Measurements from ENCODE around the gene LRCH1. TPM values are rescaled to one million over a fixed set of nuclear protein-coding genes. Genes with fewer than 3 reads are reported as not detected.

LRCH1 gene
- total and polyA plus RNA-seq, 10 of the 15 experiments (the other 5 are each of a cell fraction or from before 2014, with no cell fraction given), result 5.3 to 48.9 (median 14.4) TPM

DNA sequence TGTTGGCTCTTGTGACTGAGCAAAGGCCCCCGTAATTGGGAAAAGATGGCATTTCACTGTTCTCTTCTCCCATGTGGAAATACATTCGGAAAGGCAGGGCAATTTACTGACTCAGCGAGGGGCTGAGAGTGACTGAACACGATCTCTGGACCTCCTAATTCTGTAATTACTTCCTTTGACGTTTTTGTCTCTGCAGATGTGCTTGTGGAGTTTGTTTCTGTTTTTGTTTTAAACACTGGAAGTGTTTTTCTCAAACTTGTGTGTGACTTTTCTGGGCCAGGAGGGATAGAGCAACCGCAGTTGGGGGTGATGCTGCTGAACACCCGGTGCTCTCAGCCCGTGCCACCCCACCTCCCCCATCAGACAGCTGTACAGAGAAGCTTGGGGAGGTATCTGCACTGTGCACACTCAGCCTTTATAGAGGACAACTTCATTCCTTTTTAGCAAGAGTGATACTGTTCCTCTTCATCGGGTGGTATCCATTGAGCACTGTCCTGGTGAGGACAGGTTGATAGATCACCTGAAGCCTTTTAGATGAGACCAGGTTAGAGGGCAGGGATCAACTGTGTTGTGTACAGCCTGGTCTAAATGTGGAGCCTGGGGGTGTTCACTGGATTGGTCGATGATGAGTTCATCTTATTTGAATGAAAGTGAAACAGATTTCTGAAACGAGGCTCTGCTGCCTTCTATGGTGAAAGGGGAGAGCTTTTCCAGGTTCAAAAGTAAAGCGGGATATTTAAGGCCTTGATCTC, 126.6 kb downstream of the LRCH1 start (continued):
- TF ChIP-seq NR2F1 (conservative IDR thresholded peaks at IDR 0.05) (no peak), MEF2A (IDR thresholded peaks at IDR 0.05; ENCODE audit: insufficient read depth, low read depth, low read length) (no peak), CHD1 (IDR thresholded peaks at IDR 0.05; ENCODE audit: low read depth, low read length) (no peak), CBX5 (IDR thresholded peaks at IDR 0.05; ENCODE audit: low read depth) (no peak), KDM1A (IDR thresholded peaks at IDR 0.05; ENCODE audit: borderline replicate concordance) (no peak), NRF1 (conservative IDR thresholded peaks at IDR 0.05; ENCODE audit: low read depth, low read length) (no peak), HDAC2 (IDR thresholded peaks at IDR 0.05) (no peak), GATAD2B (conservative IDR thresholded peaks at IDR 0.05; ENCODE audit: low read depth) (no peak), MTA3 (IDR thresholded peaks at IDR 0.05; ENCODE audit: borderline replicate concordance, low read length) (no peak), BCL11A (IDR thresholded peaks at IDR 0.05; ENCODE audit: low read depth, low read length) (no peak), YBX1 (IDR thresholded peaks at IDR 0.05) (no peak), SIX5 (IDR thresholded peaks at IDR 0.05; ENCODE audit: low read depth, low read length, severe bottlenecking) (no peak), MXI1 (IDR thresholded peaks at IDR 0.05; ENCODE audit: low read depth, low read length) (no peak), EGR1 (IDR thresholded peaks at IDR 0.05; ENCODE audit: borderline replicate concordance in 1 of 2, low read depth in 2 of 2, low read length in 2 of 2) (no peak), BACH1 (IDR thresholded peaks at IDR 0.05; ENCODE audit: borderline replicate concordance) (no peak), SMC3 (IDR thresholded peaks at IDR 0.05; ENCODE audit: borderline replicate concordance, low read length) (peak; percentile 4; the same call in 1 of the 2 replicates), ATF7 (IDR thresholded peaks at IDR 0.05; ENCODE audit: low read depth) (peak; percentile 93), HCFC1 (IDR thresholded peaks at IDR 0.05; ENCODE audit: low read length) (no peak), TBL1XR1 (IDR thresholded peaks at IDR 0.05; ENCODE audit: low read depth, low read length) (no peak), SP1 (IDR thresholded peaks at IDR 0.05; ENCODE audit: low read depth, low read length) (no peak), PAX5 (IDR thresholded peaks at IDR 0.05; ENCODE audit: borderline replicate concordance, low read depth, low read length) (no peak)
- TF ChIP-seq, protein P1, sequence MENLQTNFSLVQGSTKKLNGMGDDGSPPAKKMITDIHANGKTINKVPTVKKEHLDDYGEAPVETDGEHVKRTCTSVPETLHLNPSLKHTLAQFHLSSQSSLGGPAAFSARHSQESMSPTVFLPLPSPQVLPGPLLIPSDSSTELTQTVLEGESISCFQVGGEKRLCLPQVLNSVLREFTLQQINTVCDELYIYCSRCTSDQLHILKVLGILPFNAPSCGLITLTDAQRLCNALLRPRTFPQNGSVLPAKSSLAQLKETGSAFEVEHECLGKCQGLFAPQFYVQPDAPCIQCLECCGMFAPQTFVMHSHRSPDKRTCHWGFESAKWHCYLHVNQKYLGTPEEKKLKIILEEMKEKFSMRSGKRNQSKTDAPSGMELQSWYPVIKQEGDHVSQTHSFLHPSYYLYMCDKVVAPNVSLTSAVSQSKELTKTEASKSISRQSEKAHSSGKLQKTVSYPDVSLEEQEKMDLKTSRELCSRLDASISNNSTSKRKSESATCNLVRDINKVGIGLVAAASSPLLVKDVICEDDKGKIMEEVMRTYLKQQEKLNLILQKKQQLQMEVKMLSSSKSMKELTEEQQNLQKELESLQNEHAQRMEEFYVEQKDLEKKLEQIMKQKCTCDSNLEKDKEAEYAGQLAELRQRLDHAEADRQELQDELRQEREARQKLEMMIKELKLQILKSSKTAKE (IDR thresholded peaks at IDR 0.05; ENCODE audit: low read depth, poor library complexity, severe bottlenecking), result no peak
- TF ChIP-seq, protein P2, sequence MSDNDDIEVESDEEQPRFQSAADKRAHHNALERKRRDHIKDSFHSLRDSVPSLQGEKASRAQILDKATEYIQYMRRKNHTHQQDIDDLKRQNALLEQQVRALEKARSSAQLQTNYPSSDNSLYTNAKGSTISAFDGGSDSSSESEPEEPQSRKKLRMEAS (IDR thresholded peaks at IDR 0.05; ENCODE audit: low read depth, low read length), result no peak
- TF ChIP-seq, protein P3, sequence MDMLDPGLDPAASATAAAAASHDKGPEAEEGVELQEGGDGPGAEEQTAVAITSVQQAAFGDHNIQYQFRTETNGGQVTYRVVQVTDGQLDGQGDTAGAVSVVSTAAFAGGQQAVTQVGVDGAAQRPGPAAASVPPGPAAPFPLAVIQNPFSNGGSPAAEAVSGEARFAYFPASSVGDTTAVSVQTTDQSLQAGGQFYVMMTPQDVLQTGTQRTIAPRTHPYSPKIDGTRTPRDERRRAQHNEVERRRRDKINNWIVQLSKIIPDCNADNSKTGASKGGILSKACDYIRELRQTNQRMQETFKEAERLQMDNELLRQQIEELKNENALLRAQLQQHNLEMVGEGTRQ (IDR thresholded peaks at IDR 0.05; ENCODE audit: borderline replicate concordance, low read depth, low read length), result no peak
- TF ChIP-seq, protein P4, sequence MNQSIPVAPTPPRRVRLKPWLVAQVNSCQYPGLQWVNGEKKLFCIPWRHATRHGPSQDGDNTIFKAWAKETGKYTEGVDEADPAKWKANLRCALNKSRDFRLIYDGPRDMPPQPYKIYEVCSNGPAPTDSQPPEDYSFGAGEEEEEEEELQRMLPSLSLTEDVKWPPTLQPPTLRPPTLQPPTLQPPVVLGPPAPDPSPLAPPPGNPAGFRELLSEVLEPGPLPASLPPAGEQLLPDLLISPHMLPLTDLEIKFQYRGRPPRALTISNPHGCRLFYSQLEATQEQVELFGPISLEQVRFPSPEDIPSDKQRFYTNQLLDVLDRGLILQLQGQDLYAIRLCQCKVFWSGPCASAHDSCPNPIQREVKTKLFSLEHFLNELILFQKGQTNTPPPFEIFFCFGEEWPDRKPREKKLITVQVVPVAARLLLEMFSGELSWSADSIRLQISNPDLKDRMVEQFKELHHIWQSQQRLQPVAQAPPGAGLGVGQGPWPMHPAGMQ (IDR thresholded peaks at IDR 0.05; ENCODE audit: borderline replicate concordance), result no peak
- TF ChIP-seq, protein P5, sequence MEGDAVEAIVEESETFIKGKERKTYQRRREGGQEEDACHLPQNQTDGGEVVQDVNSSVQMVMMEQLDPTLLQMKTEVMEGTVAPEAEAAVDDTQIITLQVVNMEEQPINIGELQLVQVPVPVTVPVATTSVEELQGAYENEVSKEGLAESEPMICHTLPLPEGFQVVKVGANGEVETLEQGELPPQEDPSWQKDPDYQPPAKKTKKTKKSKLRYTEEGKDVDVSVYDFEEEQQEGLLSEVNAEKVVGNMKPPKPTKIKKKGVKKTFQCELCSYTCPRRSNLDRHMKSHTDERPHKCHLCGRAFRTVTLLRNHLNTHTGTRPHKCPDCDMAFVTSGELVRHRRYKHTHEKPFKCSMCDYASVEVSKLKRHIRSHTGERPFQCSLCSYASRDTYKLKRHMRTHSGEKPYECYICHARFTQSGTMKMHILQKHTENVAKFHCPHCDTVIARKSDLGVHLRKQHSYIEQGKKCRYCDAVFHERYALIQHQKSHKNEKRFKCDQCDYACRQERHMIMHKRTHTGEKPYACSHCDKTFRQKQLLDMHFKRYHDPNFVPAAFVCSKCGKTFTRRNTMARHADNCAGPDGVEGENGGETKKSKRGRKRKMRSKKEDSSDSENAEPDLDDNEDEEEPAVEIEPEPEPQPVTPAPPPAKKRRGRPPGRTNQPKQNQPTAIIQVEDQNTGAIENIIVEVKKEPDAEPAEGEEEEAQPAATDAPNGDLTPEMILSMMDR (IDR thresholded peaks at IDR 0.05 in 2 of 3, conservative IDR thresholded peaks at IDR 0.05 in 1 of 3; ENCODE audit: control insufficient read depth in 2 of 3, extremely low read depth in 1 of 3, insufficient read depth in 1 of 3, low read depth in 3 of 3, low read length in 3 of 3), result peak; percentile 13 to 44 (median 25); a peak in 4 of 6 replicates

Data from GM12878 (cell line).